HG03066 (cell line): Measurements from ENCODE around the gene BHLHE23.

Source experiments
- ATAC-seq: cut with Tn5 transposase; IDR thresholded peaks from one replicate; pipeline ENCODE4 v1.9.1; 2021; ENCODE audit warnings: low read depth; ENCODE audit not compliant: unreplicated experiment

BHLHE23 gene

GRCh38 chr20:63009988-63010769 is 3.4 kb upstream of the BHLHE23 start:
- peak; percentile 60 for ATAC-seq

GRCh38 chr20:63009045-63009961 is 2.5 kb upstream of the BHLHE23 start:
- peak; percentile 29 for ATAC-seq

GRCh38 chr20:63008541-63009044 is 1.8 kb upstream of the BHLHE23 start:
- no peak for ATAC-seq

- no peak for ATAC-seq
Observed at GRCh38 chr20:63007646-63008488, 1.1 kb upstream of the BHLHE23 start.

GRCh38 chr20:63007360-63007645 is 539 bp upstream of the BHLHE23 start:
- no peak for ATAC-seq

GRCh38 chr20:63005862-63006539 is 763 bp downstream of the BHLHE23 start:
- no peak for ATAC-seq

- no peak for ATAC-seq
Observed at GRCh38 chr20:63005365-63005861, 1.4 kb downstream of the BHLHE23 start.

GRCh38 chr20:63004607-63005364 is 2.0 kb downstream of the BHLHE23 start:
- ATAC-seq: no peak

GRCh38 chr20:63003546-63003945 is 3.2 kb downstream of the BHLHE23 start:
- ATAC-seq: no peak

GRCh38 chr20:63002511-63002910 is 4.3 kb downstream of the BHLHE23 start:
- no peak for ATAC-seq

- no peak for ATAC-seq
Observed at GRCh38 chr20:63000958-63001357, 5.8 kb downstream of the BHLHE23 start.

GRCh38 chr20:63000036-63000435 is 6.7 kb downstream of the BHLHE23 start:
- no peak for ATAC-seq

GRCh38 chr20:62999580-62999979 is 7.2 kb downstream of the BHLHE23 start:
- no peak for ATAC-seq

GRCh38 chr20:62998449-62998848 is 8.3 kb downstream of the BHLHE23 start:
- no peak for ATAC-seq

GRCh38 chr20:62997417-62998035 is 9.2 kb downstream of the BHLHE23 start:
- ATAC-seq: no peak

GRCh38 chr20:62996596-62996982 is 10.2 kb downstream of the BHLHE23 start:
- no peak for ATAC-seq

- ATAC-seq: no peak
Observed at GRCh38 chr20:62995898-62996595, 10.7 kb downstream of the BHLHE23 start.

GRCh38 chr20:62995481-62995880 is 11.3 kb downstream of the BHLHE23 start:
- no peak for ATAC-seq
